NCI-H748 (cell line): ENCODE results near the gene RBMS3.
"Not testable (repeated sequence)": the region's sequence is repeated elsewhere in the genome, so short reads cannot be mapped to it uniquely, and the experiment has no call there.

Experiments
- DNase-seq: peaks from one replicate; lab custom pipeline; 2025; ENCODE audit not compliant: unreplicated experiment; lab: John Stamatoyannopoulos, UW

The RBMS3 gene

DNA sequence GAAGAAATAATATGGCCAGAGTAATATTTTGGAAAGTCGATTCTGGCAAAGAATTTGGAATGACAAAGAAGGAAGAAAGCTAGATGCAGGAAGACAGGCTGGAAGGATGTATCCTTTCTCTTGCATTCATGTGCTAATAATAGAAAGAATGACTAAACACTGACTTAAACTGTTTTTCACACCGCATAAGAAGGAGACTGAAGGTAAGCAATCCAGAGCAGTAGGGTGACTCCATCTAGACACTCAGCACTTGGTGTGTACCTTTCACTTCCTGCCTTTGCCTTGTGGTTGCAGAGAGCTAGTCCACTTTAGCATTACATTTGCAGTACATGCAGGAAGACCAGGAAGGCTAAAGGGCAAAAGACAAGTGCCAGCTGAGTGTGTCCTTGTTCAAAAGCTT is 234.6 kb downstream of the RBMS3 start:
- no peak for DNase-seq

DNA sequence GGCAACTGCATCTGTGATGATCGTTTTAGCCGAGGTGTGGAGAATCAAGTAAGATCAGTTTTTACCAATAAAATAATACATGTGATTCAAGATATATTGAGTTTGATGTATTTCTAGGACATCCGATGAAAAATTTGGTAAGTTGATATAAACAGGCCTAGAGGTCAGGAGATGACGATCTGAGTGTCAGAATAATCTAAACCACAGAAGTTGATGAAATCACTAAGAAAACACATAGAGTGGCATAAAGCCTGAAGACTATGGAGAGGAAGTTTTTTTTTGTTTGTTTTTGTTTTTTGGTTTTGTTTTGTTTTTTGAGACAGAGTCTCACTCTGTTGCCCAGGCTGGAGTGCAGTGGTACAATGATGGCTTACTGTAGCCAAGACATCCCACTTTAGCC is 235.3 kb downstream of the RBMS3 start:
- DNase-seq: no peak

DNA sequence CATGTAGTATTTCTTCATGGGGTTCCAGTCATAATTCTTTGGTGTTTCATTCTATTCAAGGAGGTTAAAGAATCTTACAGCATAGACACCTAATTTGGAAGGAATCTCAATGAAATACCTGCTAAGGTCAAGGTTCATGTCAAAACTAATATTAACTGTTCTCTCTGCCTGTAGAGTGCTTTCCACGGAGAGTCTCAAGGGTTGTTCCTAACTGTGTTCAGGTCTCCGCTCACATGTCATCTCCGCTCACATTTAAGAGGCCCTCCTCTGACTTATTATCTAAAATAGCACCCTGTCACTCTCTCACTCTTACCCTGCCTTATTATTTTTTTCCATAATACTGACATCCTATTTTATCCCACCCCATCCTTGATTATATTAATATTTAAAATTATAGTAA is 239.9 kb downstream of the RBMS3 start:
- DNase-seq: no peak

DNA sequence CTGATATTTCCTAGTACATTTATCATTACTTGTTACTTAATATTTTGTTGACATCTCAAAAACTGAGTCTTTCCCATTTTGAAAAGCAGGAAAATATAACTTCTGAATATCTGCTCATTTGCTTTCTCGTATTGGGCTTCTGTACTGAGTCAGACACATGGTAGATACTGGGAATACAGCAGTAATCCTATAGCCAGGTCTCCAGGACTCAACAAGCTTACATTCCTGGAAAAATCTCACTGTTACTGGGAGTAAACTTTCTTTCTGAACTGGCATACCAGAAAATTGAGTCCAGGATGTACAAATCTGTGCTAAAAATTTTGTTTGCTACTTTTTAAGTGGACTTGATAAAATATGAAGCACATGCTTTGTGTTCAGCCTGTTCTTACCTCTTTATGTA is 240.4 kb downstream of the RBMS3 start:
- no peak for DNase-seq

DNA sequence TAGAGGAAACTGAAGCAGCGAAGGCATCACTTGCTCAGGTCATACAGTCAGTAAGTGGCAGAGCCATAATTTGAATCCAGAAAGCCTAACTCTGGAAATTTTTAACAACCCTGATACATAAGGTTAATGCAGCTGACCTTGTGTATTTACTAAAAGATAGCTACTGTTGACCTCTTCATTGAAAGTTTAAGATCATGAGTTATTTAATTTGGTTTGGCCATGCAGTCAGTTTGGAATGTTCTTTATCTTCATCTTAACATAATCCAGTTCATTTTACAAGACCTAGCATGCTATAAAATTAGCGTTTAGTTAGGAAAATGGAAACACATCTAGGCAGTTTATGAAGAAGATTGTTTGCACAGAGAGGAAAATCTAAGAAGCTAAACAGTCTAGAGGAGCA is 240.9 kb downstream of the RBMS3 start:
- DNase-seq: no peak

DNA sequence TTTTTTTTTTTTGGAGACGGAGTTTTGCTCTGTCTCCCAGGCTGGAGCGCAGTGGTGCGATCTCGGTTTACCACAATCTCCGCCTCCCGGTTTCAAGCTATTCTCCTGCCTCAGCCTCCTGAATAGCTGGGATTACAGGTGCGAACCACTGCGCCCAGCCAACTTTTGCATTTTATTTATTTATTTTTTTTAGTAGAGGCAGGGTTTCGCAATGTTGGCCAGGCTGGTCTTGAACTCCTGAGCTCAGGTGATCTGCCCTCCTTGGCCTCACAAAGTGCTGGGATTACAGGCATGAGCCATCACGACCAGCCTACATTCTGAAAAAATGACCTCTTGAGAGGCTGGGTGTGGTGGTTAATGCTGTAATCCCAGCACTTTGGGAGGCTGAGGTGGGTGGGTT is 243.6 kb downstream of the RBMS3 start:
- DNase-seq: not testable (repeated sequence)

DNA sequence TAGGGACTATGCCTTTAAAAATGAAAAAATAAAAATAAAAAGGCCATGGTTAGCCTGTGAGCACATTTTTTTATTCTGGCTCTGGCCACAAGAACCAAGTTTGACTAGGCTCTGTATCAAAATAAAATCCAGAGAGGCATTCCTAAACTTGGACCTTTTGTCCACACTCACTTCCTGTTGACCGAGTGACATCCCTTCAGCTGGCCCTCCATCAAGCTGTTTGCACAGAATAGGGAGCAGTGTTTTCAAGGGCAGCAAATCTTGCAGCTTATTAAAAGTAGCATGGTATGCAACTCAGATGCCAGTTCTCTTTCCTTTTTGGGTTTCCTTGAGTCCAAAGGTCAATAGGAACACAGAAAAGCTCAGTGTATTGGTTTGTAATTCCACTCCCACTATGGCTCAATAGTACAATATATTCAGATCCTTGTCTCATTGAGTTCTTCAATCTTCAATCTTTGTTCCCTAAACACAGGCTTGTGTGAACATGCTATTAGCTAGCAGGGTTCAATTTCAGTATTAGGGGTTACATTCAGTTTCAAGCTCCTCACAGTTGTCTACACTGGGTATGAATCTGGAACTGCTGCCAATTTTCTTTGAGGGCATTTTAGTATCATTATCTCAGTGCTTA is 244.5 kb downstream of the RBMS3 start:
- DNase-seq: peak; percentile 72

DNA sequence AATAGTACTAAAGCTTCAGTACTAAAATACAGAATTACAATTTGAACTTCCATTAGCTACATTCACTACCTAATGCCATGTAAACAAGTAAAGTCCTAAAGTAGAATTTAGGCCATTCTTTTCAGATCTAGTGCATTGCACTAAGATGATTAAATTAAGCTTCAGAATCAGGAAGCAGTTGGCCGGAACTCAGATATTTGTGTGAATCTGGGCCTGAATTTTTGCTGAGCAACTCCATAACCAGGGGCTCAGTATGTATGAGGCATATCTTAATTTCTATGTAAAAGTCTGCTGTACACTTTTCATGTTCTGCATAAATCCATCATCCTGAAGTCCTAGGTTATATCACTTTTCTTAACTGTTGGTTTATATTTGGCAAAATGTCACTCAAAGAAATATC is 246.4 kb downstream of the RBMS3 start:
- DNase-seq: no peak

DNA sequence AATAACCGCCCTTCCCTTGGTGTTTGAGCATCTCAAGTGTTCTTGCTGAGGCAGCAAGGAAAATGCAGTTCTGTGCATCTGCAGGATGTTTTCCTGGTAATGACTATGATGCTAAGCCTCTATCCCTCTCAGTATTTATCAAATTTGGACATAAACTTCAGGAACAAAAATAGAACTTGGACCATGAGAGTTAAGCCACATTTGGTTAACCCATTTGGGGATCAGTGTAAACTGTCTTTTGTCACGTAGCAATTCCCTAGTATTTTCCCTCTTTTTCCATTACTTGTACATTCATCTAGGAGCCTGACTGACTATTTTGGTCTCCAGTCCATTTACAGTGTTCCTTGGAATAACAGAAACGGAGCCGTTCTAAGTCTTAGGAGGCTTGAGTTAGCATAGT is 250.8 kb downstream of the RBMS3 start:
- no peak for DNase-seq

DNA sequence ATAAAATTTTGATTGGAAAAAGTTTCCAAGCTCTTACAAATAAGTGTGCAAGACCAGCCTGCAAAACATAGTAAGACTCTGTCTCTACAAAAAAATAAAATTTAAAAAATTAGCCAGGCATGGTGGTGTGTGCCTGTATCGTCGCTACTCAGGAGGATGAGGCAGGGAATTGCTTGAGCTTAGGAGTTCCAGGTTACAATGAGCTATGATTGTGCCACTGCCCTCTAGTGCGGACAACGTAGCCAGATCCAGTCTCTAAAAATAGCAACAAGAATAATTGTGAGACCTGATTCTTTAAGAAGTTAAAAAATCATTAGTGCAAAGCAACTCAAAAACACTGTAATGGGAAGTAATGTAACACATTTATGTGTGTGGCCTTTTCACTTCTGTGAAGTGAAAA is 251.6 kb downstream of the RBMS3 start:
- DNase-seq: no peak

DNA sequence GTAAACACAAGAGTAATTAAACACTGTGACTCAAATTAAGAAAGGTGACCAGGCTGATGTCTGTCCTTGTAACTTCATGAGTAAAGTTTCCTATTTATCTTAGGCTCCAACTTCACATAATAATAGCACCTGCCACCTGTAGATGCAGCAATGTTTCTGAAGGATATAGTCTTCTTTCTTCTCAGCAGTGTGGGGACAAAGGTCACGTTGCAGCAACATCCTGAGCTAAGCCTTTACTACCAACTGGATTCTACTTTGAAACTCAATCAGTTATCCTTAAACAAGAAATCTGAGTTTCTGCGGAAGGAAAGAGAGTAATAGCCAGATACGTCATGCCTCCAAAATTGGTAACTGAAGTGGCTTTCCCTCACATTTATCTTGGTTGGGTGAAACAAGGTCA is 253.1 kb downstream of the RBMS3 start:
- no peak for DNase-seq

DNA sequence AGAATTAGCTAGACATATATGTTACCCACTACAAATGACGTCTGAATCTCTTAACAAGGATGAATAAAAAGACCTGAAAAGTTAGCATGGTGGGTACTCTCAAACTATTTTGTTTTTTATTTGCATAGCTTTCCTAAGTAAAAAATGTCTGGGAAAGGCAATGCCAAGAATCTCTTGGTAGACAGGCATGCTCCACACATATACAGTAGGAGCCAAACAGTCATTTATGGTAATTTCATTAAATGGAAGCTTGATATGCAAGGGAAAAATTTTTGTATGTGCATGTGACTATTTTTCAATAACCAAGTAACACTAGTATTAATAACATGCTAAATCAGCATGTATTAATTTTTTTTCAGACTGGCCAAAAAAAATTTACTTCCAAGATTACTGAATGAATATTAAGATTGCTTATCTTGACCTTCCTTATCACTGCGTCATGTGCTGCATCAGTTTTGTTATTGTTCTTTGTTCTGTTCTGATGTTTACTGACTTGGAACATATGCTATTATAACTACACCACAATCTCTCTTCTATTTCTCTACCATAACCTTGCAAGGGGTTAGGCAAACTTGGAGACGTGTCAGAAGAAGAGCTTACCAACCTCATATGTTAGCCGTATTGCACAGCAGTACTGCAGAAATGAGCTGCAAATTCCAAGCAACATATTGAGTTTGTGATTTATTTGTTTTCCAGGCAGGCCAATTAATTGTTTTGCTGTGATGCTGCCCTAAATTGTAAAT is 255.3 kb downstream of the RBMS3 start:
- no peak for DNase-seq

DNA sequence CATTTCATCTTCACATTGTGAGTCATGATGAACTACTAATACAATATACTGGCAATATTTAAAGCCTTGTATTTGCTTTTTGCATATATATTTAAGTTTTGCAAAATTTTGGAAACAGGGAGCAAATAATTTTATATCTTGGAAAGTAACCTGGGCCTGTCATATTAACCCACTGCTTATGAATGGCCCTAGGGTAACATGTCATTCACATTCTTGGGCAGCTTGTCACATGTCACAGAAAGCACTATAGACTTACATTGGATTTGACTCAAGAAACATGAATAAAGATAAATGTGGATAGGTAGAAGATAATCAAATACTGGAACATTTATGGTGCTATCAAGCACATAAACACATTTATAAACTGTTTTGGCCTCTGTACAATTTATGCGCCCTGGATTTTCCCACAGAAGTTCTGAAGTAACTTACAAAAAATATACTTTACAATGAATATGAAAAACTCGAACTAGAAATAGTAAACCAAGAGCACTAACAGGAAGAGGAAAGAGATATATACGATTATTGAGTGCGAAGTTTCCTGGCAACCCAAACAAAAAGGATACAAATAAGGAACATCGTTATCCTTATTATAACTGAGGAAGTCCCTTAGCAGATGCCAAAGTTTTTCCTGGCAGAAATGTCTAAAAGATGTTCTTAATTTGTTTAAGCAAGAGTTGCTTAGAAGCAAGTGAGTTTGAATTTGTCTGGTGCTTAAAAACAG is 257.2 kb downstream of the RBMS3 start:
- DNase-seq: no peak

DNA sequence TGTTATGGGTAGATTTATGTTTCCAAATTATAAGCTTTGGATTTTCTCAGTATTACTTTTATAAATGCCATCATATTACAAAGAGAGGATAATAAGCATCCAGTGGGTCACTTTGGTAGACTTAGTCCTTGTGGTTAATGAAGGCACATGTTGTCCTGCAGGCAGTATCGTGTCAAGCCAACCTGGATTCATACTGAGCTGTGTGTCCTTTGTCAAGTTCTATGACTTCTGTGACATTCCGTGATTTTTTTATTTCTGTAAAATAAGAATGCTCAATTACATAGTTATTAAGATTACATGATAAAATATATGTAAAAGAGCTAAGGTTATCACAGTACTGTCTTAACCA is 257.7 kb downstream of the RBMS3 start:
- no peak for DNase-seq

DNA sequence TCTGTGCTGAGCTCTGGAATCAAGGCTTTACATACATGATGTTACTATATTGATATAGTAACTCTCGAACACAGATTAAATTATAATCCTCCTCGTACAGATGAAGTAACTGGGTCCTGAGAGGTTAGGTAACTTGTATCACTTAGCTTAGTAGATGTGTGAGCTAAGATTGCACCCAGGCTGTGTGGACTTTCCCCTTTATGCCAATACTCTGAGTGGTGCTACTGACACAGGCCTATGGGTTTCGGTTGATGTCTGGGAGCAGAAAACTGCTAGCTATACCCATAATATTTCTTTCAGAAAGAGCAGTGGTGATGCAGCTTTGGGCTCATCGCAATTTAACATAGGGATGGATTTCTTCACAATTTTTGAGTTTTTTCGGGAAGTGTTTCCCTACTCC is 259.7 kb downstream of the RBMS3 start:
- DNase-seq: no peak

DNA sequence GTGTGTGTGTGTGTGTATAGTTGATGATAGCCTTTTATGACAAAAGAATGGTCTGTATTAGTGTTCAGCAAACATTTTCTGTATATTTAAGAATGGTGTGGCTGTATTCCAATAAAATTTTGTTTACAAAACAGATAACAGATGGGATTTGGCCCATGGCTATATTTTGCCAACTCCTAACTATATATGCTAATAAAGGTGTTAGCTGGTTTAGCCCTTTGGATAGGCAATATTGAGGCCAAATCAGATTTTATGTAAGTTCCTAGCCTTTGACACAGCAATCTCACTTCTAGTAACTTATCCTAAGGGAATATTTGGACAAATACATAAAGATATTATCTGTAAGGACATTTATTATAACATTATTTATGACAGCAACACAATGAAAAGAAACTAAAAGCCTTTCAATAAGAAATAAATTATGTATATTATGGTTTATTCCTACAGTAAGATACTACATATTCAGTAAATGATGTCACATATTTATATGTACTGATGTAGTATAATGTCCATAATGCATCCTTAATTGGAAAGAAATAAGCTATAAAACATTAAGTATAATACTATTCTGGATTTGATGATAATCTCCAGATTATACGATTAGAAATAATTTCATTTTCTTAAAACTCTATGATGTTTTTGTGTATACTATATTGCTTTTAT is 264.0 kb downstream of the RBMS3 start:
- peak; percentile 4 for DNase-seq

DNA sequence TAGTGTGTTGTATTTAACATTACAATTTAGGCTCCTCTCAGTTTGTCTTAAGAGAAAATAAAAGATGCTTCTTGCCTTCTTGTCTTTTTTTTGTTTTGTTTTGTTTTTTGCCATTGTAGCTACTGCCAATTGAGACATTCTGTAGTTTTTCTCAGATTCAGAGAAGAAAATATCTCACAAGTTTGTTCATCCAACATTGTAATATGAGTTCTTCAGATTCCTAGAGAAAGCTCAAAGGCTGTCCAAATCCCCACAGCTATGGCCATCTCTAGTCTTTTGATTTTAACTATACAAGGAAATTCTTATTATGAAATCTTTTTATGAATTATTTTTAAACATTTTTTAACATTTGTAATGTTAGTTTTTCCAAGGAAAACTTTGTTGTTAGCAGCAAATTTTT is 264.7 kb downstream of the RBMS3 start:
- DNase-seq: no peak

DNA sequence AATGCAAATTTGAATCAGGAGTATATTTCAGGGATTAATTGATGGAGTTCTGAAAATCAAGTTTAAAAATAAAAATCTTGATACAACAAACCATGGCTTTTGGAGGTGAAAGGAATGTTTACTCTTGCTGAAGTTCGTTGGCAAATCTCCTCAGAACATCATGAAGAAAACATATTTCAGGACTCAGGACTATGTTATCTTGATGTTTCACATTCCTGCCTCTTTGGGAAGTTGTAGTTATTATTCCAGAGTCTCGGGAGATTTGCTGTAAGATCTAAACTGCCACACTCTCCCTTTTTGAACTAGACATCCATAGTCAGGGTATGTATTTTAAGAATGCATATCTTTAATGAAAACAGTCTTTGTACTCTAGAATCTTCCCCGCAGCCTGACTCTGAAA is 271.2 kb downstream of the RBMS3 start:
- no peak for DNase-seq

DNA sequence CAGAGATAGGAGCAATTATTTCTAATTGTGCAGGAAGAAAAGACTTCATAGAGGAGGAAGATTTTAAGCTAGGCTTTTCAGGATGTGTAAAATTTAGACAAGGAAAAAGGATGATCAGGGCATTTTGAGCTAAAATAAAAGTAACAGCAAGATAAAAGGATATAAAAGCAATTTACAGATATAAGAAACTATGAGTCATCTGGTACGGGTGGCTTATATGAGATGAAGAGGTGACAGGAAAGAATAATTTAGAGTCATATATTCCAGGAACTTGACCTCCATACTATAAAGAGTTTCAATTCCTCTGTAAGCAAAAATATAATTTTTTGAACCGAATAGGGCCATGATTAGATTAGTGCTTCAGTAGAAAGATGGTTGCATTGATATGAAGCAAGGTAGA is 273.7 kb downstream of the RBMS3 start:
- no peak for DNase-seq

DNA sequence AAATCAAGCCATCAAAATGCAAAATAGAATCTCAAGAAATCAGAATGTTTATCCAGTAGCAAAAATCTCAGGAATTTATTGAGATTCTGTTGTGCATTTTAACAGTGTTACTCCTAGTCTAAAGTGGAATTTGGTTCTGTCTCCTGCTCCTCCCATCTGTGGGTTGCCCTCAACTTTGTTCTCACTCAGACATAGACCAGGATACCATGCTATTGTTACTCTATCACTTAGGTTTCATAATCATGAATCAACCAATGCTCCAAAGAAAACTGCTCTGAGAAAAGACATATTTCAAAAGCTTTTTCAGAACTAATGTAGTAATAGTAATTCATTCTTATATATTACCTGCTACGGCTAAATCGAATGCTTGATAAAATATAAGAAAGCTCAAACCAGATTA is 274.7 kb downstream of the RBMS3 start:
- no peak for DNase-seq

DNA sequence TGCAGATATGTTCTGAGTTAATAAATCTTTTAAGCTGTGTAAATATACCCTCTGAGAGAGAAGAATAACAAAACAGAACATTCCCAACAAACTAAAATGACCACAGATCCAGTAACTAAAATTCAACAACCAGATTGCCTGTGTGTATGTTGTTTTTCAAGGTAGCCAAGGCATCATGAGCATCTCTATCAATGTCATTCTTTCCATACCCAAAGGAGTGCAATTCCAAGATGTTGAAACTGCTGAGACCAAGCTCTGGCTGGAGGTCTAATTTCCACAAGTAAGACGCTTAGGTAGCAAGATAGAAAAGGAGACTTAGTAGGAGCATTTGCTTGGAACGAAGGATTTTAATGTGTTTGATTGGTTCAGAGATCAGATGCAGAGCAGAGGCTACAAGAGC is 276.3 kb downstream of the RBMS3 start:
- no peak for DNase-seq

DNA sequence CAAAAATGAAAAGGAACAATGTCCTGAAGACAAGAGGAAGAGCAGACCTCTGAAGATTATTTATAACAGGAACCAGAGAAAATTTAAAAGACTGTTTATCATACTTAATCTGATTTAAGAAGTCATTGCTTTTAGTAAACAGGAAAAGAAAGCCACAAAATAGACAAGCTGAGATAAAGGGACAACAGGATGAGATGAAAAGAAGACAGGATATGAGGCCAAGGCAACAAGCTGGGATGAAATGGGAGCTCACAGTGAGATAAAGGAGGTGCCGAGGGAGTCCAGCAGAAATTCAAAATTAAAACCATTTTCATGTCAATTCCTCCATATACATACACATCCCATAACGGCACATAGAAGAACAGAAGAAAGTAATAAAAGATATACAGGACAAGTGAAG is 277.0 kb downstream of the RBMS3 start:
- no peak for DNase-seq
